ENCODE data around the gene SLITRK2.

The SLITRK2 gene

GRCh38 chrX:145861818-145862217, 44.2 kb downstream of the SLITRK2 start:
- DNase-seq (ENCODE audit: low spot score) = no peak

DNA sequence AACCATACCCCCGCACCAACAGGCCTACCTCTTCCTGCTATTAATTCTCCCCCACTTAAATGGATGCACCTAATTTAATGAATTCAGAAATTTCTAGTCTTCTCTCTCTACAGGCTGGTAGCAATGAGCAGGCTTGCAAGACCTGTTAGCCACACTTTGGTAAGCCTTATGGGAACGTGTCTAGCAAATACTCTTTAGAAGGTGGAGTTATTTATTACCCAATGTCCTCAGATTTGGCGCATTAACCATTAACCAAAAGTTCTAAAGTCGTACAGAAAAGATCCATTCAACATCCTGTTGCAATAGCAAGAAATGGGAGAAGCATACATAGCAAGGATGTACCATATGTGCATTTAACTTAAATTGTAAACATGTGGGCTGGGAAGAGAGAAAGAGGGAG, 47.5 kb downstream of the SLITRK2 start:
- no peak for DNase-seq (ENCODE audit: low spot score)

Data from NAMALWA (cell line).